WERI-Rb-1 (cell line): ENCODE results near the gene CLASRP.

Experiments
- DNase-seq: peaks from one replicate; pipeline ENCODE4 v3.0.0-alpha.2; 2020
- H3K27ac ChIP-seq: fragments of 250-450 bp; sonication (Bioruptor Pico); 2 replicates; pipeline ENCODE4 v1.5.1; 2020; ENCODE audit warnings: mild to moderate bottlenecking, moderate library complexity
- H3K27me3 ChIP-seq: fragments of 250-450 bp; sonication (Bioruptor Pico); 2 replicates; pipeline ENCODE4 v1.5.1; 2021; ENCODE audit warnings: mild to moderate bottlenecking, low read depth, moderate library complexity; ENCODE audit not compliant: insufficient read depth, severe bottlenecking
- H3K36me3 ChIP-seq: fragments of 250-450 bp; sonication (Bioruptor Pico); 2 replicates; pipeline ENCODE4 v1.5.1; 2020; ENCODE audit warnings: mild to moderate bottlenecking, moderate library complexity
- H3K4me3 ChIP-seq: 2 replicates; pipeline ENCODE4 v1.5.1; 2011; ENCODE audit warnings: low read depth, mild to moderate bottlenecking, control low read depth, low read length
- H3K9me3 ChIP-seq: fragments of 250-450 bp; sonication (Bioruptor Pico); 2 replicates; pipeline ENCODE4 v1.5.1; 2021; ENCODE audit warnings: mild to moderate bottlenecking, moderate library complexity; ENCODE audit not compliant: severe bottlenecking
- TF ChIP-seq, protein P1 (sequence below): IDR thresholded peaks from 2 replicates; pipeline ENCODE4 v1.5.1; 2011; ENCODE audit warnings: low read depth, mild to moderate bottlenecking, control low read depth, inconsistent platforms, low read length

The CLASRP gene

DNA sequence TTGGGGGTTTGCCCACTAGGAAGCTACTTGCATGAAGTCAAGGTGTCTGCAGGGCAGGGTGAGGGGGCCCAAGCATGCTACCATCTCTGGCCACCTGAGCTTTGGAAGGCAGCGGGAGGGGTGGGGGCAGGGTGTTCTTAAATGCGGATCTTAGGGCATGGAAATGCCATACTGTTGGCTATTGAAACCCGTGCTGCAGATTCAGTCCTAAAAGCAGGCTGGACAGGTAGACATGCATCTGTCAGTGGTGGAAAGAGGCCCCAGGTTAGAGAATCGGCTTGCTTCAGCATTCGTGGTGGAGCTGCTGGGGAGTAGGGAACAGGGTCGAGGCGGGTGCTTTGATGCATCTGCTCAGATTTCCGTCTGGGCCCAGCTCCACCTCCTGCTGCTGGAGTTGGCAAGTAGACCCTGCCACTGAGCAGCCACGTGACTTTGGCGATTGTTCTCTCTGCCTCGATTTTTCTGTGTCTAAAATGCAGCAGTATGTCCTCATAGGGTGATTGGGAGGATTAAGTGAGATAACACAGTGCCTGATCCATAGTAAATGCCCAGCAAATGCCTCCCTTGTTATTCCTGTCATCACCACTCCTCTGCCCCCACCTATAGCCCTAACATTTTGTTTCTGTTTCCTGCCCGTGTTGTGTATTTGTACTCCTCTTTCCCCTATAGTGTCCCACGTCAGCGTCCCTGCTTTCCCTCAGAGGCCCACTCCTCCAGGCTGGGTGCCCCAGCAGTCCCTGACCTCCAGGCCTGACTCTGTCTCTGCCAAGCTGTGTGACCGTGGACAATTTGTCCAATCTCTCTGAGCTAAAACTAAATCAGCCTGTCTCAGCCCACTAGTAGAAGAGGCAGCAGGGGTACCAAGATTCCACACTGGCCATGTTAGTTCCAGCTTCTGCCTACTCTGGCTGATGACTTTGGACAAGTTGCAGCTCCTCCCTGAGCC lies 59.9 kb downstream of the CLASRP start:
- no peak for DNase-seq
- TF ChIP-seq, protein P1, sequence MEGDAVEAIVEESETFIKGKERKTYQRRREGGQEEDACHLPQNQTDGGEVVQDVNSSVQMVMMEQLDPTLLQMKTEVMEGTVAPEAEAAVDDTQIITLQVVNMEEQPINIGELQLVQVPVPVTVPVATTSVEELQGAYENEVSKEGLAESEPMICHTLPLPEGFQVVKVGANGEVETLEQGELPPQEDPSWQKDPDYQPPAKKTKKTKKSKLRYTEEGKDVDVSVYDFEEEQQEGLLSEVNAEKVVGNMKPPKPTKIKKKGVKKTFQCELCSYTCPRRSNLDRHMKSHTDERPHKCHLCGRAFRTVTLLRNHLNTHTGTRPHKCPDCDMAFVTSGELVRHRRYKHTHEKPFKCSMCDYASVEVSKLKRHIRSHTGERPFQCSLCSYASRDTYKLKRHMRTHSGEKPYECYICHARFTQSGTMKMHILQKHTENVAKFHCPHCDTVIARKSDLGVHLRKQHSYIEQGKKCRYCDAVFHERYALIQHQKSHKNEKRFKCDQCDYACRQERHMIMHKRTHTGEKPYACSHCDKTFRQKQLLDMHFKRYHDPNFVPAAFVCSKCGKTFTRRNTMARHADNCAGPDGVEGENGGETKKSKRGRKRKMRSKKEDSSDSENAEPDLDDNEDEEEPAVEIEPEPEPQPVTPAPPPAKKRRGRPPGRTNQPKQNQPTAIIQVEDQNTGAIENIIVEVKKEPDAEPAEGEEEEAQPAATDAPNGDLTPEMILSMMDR, result no peak
- Histone ChIP-seq H3K4me3 (no peak overlapping the region), H3K27me3 (no peaks in the 10 kb centered on the region), H3K27ac (no peak overlapping the region), H3K9me3 (no peaks in the 10 kb centered on the region), H3K36me3 (peaks cover 37% of the 10 kb centered on the region)

DNA sequence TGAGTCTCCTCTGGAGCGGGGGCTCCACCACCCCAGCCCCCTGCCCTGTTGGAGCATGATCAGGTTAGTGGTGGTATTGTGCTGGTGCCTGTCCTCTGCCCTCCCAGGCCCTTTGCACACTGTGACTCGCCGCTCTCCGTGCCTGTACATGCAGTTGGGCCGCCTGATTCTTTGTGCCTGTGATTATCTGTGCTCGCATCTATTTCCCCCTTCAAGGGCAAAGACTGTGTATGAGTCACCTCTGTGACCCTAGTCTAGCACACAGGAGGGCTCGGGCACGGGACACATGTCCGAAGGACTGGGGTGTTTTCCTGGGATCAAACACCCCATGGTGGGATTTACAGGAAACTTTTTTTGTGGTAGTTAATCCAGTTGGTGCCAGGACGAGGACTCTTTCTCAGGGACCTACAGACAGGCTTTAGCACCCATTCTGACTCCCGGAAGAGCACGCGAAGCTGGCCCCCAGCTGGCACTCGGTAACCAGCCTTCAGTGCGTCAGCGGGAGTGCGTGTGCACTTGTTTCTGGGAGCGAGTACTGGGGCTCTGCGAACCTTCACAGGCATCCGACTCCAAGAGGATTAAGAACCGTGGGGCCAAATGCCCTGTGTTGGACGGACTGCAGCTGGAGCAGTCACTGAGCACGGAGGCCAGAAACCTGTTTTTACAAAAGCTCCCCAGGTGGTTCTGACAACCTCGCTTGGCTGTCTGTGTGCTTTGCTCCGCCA lies 60.8 kb downstream of the CLASRP start:
- Histone ChIP-seq H3K27me3 (no peaks in the 10 kb centered on the region), H3K27ac (no peak overlapping the region), H3K4me3 (no peak overlapping the region), H3K9me3 (no peaks in the 10 kb centered on the region), H3K36me3 (peaks cover 30% of the 10 kb centered on the region)
- DNase-seq, result peak; percentile 56
- TF ChIP-seq, protein P1, result no peak

DNA sequence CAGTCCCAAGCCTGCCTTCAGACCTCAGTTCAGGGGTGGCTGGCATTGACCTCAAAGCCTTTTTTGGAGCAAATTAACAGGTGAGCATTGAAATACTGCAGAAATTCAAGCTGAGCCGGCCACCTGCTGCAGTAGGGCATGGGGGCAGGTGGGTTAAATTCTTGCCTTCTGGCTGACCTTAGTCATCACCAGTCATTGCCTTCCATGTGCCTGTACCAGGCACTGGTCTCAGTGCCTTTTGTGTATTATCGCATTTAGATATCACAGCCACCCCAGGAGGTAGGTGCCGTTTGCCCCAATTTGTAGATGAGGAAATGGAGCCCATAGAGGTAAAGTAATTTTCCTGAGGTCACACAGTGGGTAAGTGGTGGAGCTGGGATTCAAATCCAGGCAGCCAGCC lies 61.4 kb downstream of the CLASRP start:
- Histone ChIP-seq H3K4me3 (no peak overlapping the region), H3K36me3 (peaks cover 24% of the 10 kb centered on the region), H3K27me3 (no peaks in the 10 kb centered on the region), H3K27ac (no peak overlapping the region), H3K9me3 (no peaks in the 10 kb centered on the region)
- TF ChIP-seq, protein P1, result no peak
- no peak for DNase-seq

DNA sequence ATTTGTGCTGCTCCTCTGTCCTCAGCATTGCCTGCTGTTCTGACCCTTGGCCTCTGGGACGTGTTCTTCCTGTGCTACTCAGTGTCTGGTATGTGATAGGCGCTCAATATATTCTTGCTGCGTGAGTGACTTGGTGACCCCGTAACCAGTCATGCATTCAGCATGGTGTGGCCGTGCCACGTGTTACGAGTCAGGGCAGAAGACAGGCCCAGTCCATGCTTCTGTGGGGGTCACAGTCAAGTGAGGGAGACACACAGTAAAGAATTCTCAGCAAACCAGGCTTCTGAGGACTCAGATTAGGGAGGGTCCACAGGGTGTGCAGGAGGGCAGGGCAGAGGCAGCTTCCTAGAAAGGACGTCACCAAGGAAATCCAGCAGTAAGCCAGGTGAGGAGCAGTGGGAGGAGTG lies 62.0 kb downstream of the CLASRP start:
- no peak overlapping the region for H3K27ac ChIP-seq
- TF ChIP-seq, protein P1, result no peak
- H3K36me3 ChIP-seq, result peaks cover 20% of the 10 kb centered on the region
- no peak overlapping the region for H3K4me3 ChIP-seq
- no peak for DNase-seq
- H3K9me3 ChIP-seq, result no peaks in the 10 kb centered on the region
- no peaks in the 10 kb centered on the region for H3K27me3 ChIP-seq

DNA sequence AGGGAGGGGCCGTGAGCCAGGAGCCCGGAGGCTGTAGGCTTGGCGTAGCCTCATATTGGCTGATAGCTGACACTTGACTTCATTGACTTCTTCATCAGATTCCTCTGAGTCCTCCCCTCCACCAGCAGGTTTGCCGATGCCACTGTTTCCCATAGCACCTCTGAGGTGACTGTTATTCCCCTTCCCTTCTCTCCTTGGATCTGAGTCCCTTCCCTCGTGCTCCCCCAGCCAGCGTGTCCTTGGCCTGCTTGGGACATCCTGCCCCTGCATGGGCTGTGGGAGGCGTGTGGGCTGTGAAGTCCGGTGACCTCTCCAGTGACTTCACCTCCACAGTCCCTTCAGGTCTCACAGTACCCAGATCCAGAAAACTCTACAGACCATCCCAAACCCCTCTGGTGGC lies 63.0 kb downstream of the CLASRP start:
- H3K27ac ChIP-seq, result no peak overlapping the region
- TF ChIP-seq, protein P1, result no peak

More for the DNA sequence above, 63.0 kb downstream of the CLASRP start:
- DNase-seq, result no peak
- H3K4me3 ChIP-seq, result no peak overlapping the region
- H3K36me3 ChIP-seq, result peaks cover 17% of the 10 kb centered on the region
- H3K27me3 ChIP-seq, result no peaks in the 10 kb centered on the region
- no peaks in the 10 kb centered on the region for H3K9me3 ChIP-seq
